ENCODE results near the gene RARRES2.
A peak's percentile ranks its signal among the peaks of the same experiment; 100 is the strongest.

The RARRES2 gene

DNA sequence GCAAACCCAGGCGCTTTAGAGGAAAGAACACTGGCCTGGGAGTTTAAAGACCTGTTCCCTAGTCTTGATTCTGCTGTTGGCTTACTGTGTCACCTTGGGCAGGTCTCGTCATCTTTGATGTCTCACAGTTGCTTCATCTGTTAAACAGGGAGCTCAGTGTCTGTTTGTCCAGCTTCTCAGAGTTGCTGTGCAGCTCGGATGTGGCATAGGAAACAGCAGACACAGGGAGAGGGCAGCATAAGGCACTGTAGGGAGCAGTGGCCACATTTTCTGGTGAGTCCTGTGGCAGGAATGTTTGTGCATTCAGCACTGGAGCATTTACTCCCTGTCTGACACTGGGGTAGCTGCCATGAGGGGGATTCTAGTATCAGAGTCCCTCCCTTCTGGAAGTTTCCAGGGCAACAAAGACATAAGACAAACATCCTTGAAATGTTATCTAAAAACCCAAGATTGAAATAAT, 29.2 kb upstream of the RARRES2 start:
- TF ChIP-seq, protein P1, sequence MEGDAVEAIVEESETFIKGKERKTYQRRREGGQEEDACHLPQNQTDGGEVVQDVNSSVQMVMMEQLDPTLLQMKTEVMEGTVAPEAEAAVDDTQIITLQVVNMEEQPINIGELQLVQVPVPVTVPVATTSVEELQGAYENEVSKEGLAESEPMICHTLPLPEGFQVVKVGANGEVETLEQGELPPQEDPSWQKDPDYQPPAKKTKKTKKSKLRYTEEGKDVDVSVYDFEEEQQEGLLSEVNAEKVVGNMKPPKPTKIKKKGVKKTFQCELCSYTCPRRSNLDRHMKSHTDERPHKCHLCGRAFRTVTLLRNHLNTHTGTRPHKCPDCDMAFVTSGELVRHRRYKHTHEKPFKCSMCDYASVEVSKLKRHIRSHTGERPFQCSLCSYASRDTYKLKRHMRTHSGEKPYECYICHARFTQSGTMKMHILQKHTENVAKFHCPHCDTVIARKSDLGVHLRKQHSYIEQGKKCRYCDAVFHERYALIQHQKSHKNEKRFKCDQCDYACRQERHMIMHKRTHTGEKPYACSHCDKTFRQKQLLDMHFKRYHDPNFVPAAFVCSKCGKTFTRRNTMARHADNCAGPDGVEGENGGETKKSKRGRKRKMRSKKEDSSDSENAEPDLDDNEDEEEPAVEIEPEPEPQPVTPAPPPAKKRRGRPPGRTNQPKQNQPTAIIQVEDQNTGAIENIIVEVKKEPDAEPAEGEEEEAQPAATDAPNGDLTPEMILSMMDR (IDR thresholded peaks at IDR 0.05; ENCODE audit: low read depth, low read length), result no peak
- Histone ChIP-seq H3K9me3 (no peaks in the 10 kb centered on the region), H3K4me3 (ENCODE audit: low read depth, low read length) (peak overlapping the region; percentile 74), H3K27me3 (no peaks in the 10 kb centered on the region), H3K36me3 (peaks cover 58% of the 10 kb centered on the region), H3K4me1 (no peaks in the 10 kb centered on the region)
- DNase-seq, result no peak

DNA sequence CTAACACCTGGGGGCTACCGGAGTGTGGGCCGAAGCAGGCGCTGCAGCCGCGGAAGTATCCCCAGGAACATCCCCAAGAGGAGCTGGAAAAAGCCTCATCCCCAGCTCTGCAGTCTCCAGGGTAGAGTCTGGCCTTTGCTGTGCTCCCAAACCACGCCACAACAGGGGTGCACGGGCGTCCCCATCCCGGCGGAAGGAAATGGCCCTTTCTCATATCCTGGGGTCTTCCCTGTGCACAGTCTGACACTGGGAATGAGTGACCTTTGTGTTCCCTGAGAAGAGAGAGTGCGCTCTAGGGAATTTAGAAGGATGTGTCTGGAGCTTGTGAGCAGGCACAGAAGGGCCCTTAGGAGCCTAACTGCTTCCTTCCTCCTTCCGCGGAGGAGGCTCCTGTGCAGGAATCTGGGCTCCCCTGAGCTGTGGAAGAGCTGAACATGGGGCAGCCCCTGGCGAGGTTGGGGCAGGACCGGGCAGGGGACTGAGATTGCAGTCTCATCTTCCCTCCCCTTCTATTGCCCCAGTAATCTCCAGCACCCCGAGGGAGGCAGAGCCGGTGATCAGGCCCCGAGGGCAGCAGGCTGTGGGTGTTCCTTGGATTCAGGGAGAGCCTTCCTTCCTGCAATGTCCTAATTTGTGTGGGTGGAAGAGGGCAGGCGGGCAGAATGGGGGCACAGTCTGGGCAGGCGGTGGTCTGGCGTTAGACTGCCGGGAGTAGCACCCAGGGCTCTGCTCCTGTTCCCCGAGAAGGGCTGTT, 28.5 kb upstream of the RARRES2 start:
- Histone ChIP-seq H3K9me3 (no peaks in the 10 kb centered on the region), H3K27me3 (no peaks in the 10 kb centered on the region), H3K4me3 (ENCODE audit: low read depth, low read length) (peak overlapping the region; percentile 74), H3K4me1 (no peaks in the 10 kb centered on the region), H3K36me3 (peaks cover 53% of the 10 kb centered on the region)
- DNase-seq, result no peak
- TF ChIP-seq, protein P1 (IDR thresholded peaks at IDR 0.05; ENCODE audit: low read depth, low read length), result no peak

DNA sequence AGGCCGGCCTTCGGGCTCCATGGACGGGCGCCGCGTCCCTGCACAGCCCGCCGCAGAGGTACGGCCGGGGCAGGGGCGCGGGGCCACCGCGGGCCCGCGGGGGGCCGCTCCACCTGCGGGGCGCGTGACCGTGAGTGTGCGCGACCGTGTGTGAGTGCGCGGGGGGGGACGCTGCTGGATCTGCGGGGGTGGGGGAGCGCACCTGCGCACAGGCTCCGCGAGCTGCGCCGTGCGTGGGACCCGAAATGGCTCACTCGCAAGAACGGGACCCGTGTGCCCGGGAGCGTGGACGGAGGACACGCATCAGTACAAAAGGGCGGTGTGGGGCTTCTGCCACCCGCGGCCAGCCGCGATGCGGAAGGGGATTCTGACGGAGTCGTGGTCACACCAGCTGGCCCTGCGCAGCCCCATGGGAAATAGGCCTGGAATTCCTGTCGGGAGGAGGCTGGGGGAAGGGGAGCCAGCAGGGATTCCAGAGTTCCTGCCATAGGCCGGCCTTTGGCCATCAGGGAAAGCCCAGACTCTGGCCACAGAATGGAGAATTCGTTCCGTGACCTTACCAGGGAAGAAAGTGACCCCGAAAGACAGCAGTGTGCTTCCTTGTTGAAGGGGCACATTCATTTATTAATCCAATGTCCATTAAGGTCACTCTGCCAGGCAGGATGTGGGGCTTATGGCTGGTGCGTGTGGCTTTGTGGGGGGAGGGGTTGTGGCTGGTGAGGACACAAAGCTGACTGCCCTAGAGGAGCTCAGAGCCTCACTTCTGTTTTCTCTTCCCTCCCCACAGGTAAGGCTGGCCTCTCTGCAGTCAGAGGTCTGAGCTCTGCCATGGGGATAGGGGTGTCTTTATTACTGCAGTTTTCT, 27.7 kb upstream of the RARRES2 start:
- peak; percentile 92 for DNase-seq
- Histone ChIP-seq H3K9me3 (no peaks in the 10 kb centered on the region), H3K27me3 (no peaks in the 10 kb centered on the region), H3K4me3 (ENCODE audit: low read depth, low read length) (peak overlapping the region; percentile 74), H3K36me3 (peaks cover 45% of the 10 kb centered on the region), H3K4me1 (no peaks in the 10 kb centered on the region)
- TF ChIP-seq, protein P1 (IDR thresholded peaks at IDR 0.05; ENCODE audit: low read depth, low read length), result no peak

DNA sequence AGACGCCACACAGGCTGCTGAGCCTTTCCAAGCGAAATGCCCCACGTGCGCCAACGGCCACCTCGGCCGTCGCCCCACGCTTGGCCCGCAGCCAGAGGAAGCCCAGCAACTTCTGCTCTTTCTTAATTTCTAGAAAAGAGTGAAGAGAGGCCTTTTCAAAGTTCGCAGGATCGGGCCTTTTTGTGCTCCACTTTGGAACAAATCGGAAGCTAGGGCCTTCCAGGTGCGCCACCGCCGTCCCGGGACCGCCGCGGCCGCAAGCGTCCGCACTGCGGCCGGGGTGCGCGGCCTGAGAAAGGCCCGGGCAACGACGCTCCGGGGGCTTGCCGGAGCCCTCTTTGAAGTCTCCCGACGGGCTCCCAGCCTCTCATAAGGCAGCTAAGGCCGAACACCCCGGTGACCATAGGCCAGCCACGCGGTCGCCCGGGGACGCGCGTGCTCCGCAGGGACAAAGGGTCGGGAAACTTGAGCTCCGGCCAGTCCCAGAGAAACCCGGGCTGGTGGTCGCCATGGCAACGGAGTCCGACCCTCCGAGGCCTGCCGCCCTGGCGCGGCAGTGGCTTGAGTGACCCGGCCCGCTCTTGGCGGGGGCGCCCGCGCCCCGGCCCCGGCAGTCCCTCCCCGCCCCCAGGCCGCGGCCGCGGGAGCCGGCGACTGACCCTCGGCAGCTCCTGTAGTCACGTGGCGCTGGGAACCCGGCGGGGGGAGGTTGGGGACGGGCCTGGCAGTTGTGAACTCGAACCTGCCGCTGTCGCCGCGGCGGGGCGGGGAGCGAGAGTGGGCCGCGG, 26.9 kb upstream of the RARRES2 start, which contains the start of gene REPIN1:
TSS of gene REPIN1 (plus strand) at position 727 of the 788 bp plus-strand sequence. CDS start 890 bp downstream, outside the sequence.
- TF ChIP-seq, protein P1 (IDR thresholded peaks at IDR 0.05; ENCODE audit: low read depth, low read length), result no peak
- Histone ChIP-seq H3K4me3 (ENCODE audit: low read depth, low read length) (peak within 1 kb of the TSS; percentile 74), H3K4me1 (peaks cover 6% of the 10 kb centered on the region), H3K36me3 (peaks cover 37% of the 10 kb centered on the region), H3K27me3 (no peaks in the 10 kb centered on the region), H3K9me3 (no peaks in the 10 kb centered on the region)
- DNase-seq, result peak; percentile 94

DNA sequence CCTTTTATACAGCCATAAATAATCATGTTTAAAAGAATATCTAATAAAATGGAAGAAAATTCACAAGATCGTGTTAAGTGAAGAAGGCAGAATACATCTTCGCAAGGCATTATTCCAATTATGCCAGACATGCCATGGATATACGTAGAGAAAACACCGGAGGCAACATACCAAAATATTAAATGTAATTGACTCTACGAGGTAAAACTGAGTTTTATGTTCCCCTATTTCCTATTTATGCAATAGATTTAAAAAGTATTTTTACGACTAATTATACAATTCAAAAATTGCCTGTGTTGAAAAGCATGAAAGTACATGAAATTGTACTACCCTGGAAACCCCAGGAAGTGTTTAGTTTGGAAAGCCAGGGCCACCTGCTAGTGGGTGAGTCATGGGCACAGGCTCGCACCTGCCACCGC, 26.3 kb upstream of the RARRES2 start:
- Histone ChIP-seq H3K36me3 (peaks cover 31% of the 10 kb centered on the region), H3K4me1 (peaks cover 6% of the 10 kb centered on the region), H3K27me3 (no peaks in the 10 kb centered on the region), H3K9me3 (no peaks in the 10 kb centered on the region), H3K4me3 (ENCODE audit: low read depth, low read length) (peak overlapping the region; percentile 74)
- no peak for DNase-seq
- TF ChIP-seq, protein P1 (IDR thresholded peaks at IDR 0.05; ENCODE audit: low read depth, low read length), result no peak

Measured in BE2C (cell line).